Prostate gland (tissue), 2 donors: ENCODE measurements around the gene UPP1.

Experiments
- POLR2A ChIP-seq: fragments of 450-650 bp; IDR thresholded peaks from one replicate; pipeline ENCODE4 v1.6.1; 2016; ENCODE audit warnings: antibody characterized with exemption, mild to moderate bottlenecking
- POLR2AphosphoS5 ChIP-seq: sonication (generic); formaldehyde crosslinking; IDR thresholded peaks from one replicate; pipeline ENCODE4 v1.6.1; 2017; ENCODE audit warnings: antibody characterized with exemption
- TF ChIP-seq, protein P1 (sequence below), 4 experiments: fragments of 200-600 bp in 2 of 4; fragments of 450-650 bp in 2 of 4; sonication (generic) in 2 of 4; IDR thresholded peaks; 1 replicate in 3 of 4; 2 replicates in 1 of 4; pipeline ENCODE4 v1.5.1; 2016 to 2019; ENCODE audit warnings: antibody characterized with exemption in 4 of 4, mild to moderate bottlenecking in 2 of 4, moderate library complexity in 2 of 4

DNA sequence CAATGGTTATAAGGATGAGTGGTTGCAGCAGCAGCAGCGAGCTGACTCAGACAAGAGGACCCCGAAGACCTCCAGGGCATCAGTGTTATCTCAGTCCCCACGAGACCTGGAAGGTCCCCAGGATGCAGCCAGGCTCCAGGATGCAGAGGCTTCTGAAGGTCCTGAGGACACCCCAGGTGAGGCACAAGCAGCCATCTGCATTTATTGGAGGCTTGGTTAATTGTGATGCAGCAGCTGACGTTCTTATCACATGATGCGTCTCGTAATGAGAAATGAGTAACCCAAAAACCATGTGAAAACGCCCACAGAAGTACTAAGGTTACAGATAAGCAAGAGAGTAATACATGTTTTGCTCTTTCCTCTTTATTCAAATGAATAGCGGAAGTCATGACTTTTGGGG, 36.3 kb upstream of the UPP1 start:
- no peak for TF ChIP-seq POLR2AphosphoS5
- TF ChIP-seq POLR2A: no peak
- TF ChIP-seq, protein P1, sequence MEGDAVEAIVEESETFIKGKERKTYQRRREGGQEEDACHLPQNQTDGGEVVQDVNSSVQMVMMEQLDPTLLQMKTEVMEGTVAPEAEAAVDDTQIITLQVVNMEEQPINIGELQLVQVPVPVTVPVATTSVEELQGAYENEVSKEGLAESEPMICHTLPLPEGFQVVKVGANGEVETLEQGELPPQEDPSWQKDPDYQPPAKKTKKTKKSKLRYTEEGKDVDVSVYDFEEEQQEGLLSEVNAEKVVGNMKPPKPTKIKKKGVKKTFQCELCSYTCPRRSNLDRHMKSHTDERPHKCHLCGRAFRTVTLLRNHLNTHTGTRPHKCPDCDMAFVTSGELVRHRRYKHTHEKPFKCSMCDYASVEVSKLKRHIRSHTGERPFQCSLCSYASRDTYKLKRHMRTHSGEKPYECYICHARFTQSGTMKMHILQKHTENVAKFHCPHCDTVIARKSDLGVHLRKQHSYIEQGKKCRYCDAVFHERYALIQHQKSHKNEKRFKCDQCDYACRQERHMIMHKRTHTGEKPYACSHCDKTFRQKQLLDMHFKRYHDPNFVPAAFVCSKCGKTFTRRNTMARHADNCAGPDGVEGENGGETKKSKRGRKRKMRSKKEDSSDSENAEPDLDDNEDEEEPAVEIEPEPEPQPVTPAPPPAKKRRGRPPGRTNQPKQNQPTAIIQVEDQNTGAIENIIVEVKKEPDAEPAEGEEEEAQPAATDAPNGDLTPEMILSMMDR (IDR thresholded peaks at IDR 0.05): no peak
